Activated B cell treated with CpG ODN at 0.5 μM for 24 hours (primary cell): ENCODE results near the gene GAREM1. TPM values are rescaled to one million over a fixed set of nuclear protein-coding genes. Genes with fewer than 3 reads are reported as not detected.
"Not testable (repeated sequence)": the region's sequence is repeated elsewhere in the genome, so short reads cannot be mapped to it uniquely, and the experiment has no call there.

Experiments
- ATAC-seq: fragments of 200-7000 bp; cut with Tn5 transposase; one replicate; pipeline ENCODE4 v1.10.0; 2021; ENCODE audit warnings: low read depth, mild to moderate bottlenecking, moderate library complexity
- CTCF ChIA-PET: fragments of 350-600 bp; sonication (Branson Sonifier 250); formaldehyde crosslinking; loops from one replicate; lab custom pipeline; 2021; ENCODE audit warnings: antibody characterized with exemption; lab: Charles Lee
- POLR2A ChIA-PET: fragments of 350-600 bp; sonication (Branson Sonifier 250); formaldehyde crosslinking; loops from one replicate; lab custom pipeline; 2021; ENCODE audit warnings: antibody characterized with exemption; lab: Charles Lee
- DNase-seq: peaks from one replicate; pipeline ENCODE4 v3.0.0; 2022
- H3K27ac Mint-ChIP-seq: one replicate; pipeline ENCODE4 v1.8.0; 2020; ENCODE audit warnings: mixed read lengths
- H3K27me3 Mint-ChIP-seq: one replicate; pipeline ENCODE4 v1.8.0; 2021; ENCODE audit warnings: mixed read lengths
- H3K36me3 Mint-ChIP-seq: one replicate; pipeline ENCODE4 v1.8.0; 2021; ENCODE audit warnings: low read depth, mixed read lengths
- H3K4me1 Mint-ChIP-seq: one replicate; pipeline ENCODE4 v1.8.0; 2021; ENCODE audit warnings: mixed read lengths
- H3K4me3 Mint-ChIP-seq: one replicate; pipeline ENCODE4 v1.8.0; 2020; ENCODE audit warnings: mild to moderate bottlenecking, mixed read lengths
- H3K9me3 Mint-ChIP-seq: one replicate; pipeline ENCODE4 v1.8.0; 2020; ENCODE audit warnings: mixed read lengths
- intact Hi-C: fragments of 100-400 bp; cut with micrococcal nuclease; formaldehyde crosslinking; loops from one replicate; pipeline ENCODE4 v1.15.1; 2024
- total RNA-seq: library from RNA; stranded (reverse); gene quantifications from 2 replicates; pipeline ENCODE4 v1.2.3, GENCODE V29; 2022
- TF ChIP-seq, protein P1 (sequence below): fragments of 200-600 bp; IDR thresholded peaks from one replicate; pipeline ENCODE4 v1.8.0; 2022; ENCODE audit warnings: antibody characterized with exemption, mild to moderate bottlenecking

GAREM1 gene
- total RNA-seq, 1 donor from 2014 or later: not detected

DNA sequence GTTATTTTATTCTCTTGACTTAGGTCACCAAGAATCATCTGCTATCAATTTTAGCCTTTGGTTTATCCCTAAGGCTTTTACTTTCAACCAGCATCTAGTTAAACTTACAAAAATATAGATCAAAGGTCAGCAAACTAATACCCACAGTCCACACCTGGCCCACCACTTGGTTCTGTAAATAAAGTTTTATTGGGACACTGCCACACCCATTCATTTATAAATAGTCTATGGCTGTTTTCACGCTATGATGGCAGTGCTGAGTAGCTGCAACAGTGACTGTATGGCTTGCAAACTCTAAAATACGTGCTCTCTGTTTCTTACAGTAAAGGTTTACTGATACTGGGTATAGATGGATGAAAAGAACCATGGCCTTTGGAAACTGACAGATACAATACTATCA, 173.8 kb downstream of the GAREM1 start:
- no peak overlapping the region for H3K4me3 Mint-ChIP-seq
- peaks cover 6% of the 10 kb centered on the region for H3K27me3 Mint-ChIP-seq
- H3K36me3 Mint-ChIP-seq: no peaks in the 10 kb centered on the region
- POLR2A ChIA-PET: no interaction called here
- TF ChIP-seq, protein P1, sequence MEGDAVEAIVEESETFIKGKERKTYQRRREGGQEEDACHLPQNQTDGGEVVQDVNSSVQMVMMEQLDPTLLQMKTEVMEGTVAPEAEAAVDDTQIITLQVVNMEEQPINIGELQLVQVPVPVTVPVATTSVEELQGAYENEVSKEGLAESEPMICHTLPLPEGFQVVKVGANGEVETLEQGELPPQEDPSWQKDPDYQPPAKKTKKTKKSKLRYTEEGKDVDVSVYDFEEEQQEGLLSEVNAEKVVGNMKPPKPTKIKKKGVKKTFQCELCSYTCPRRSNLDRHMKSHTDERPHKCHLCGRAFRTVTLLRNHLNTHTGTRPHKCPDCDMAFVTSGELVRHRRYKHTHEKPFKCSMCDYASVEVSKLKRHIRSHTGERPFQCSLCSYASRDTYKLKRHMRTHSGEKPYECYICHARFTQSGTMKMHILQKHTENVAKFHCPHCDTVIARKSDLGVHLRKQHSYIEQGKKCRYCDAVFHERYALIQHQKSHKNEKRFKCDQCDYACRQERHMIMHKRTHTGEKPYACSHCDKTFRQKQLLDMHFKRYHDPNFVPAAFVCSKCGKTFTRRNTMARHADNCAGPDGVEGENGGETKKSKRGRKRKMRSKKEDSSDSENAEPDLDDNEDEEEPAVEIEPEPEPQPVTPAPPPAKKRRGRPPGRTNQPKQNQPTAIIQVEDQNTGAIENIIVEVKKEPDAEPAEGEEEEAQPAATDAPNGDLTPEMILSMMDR: no peak
- intact Hi-C loops: no loop called here
- no peaks in the 10 kb centered on the region for H3K9me3 Mint-ChIP-seq
- H3K27ac Mint-ChIP-seq: no peak overlapping the region
- no peak for ATAC-seq
- CTCF ChIA-PET: no interaction called here
- DNase-seq: no peak
- H3K4me1 Mint-ChIP-seq: no peaks in the 10 kb centered on the region

DNA sequence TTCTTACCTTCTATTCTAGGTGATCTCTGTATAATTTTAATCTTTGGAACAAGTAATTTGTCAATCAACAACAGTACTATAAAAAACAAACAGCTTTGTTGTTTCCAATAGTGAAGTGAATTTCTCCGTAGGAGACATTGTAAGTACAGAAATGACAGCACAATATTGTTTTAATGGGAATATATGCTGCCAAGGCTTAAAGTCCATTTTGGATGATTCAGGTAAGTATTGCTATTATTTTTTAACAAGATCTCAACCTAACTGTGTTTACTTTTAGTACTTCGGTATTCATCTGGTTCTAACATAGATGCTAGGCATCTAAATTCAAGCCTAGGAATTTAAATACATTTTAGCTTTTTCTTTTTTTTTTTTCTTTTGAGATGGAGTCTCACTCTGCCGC, 175.1 kb downstream of the GAREM1 start:
- CTCF ChIA-PET: no interaction called here
- Mint-ChIP-seq H3K4me1 (no peaks in the 10 kb centered on the region), H3K36me3 (no peaks in the 10 kb centered on the region), H3K9me3 (peaks cover 3% of the 10 kb centered on the region), H3K4me3 (no peak overlapping the region), H3K27ac (no peak overlapping the region), H3K27me3 (peaks cover 9% of the 10 kb centered on the region)
- POLR2A ChIA-PET: no interaction called here
- DNase-seq: no peak
- TF ChIP-seq, protein P1: no peak
- intact Hi-C loops: no loop called here
- ATAC-seq: no peak

DNA sequence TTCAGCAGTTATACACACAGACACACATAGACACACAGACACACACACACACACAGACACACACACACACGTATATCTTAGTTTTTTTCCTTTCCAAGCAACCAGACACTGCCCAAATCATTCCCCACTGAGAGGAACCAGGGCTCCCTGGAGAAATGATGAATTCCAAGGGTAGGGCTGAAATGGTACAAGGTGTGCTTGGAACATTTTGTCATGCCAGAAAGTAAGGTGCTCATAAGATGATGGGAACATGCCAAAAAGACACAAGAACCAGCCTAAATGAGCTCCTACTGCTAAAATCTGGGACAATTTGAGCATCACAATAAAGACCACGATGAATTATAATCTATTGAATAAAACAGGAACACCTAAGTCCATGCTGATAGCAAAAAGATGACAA, 177.6 kb downstream of the GAREM1 start:
- H3K4me1 Mint-ChIP-seq: no peaks in the 10 kb centered on the region
- TF ChIP-seq, protein P1: no peak
- no peaks in the 10 kb centered on the region for H3K36me3 Mint-ChIP-seq
- intact Hi-C loops: no loop called here
- peaks cover 3% of the 10 kb centered on the region for H3K9me3 Mint-ChIP-seq
- ATAC-seq: no peak
- H3K4me3 Mint-ChIP-seq: no peak overlapping the region
- ChIA-PET CTCF (interaction anchor here (0.7 kb wide), 1 partner anchor 1606 kb away, joined by 3 read pairs; no protein-coding TSS in a partner anchor), POLR2A (no interaction called here)
- DNase-seq: no peak
- no peak overlapping the region for H3K27ac Mint-ChIP-seq
- H3K27me3 Mint-ChIP-seq: peaks cover 6% of the 10 kb centered on the region

DNA sequence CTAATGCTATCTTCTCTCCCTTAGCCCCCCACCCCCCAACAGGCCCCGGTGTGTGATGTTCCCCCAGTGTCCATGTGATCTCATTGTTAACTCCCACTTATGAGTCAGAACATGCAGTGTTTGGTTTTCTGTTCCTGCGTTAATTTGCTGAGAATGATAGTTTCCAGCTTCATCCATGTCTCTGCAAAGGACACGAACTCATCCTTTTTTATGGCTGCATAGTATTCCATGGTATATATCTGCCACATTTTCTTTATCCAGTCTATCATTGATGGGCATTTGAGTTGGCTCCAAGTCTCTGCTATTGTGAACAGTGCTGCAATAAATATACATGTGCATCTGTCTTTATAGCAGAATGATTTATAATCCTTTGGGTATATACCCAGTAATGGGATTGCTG, 179.1 kb downstream of the GAREM1 start:
- CTCF ChIA-PET, DNase-seq, H3K4me3 Mint-ChIP-seq, intact Hi-C loops, H3K36me3 Mint-ChIP-seq, POLR2A ChIA-PET, H3K9me3 Mint-ChIP-seq, H3K27ac Mint-ChIP-seq, H3K27me3 Mint-ChIP-seq, H3K4me1 Mint-ChIP-seq, ATAC-seq: not testable (repeated sequence)

DNA sequence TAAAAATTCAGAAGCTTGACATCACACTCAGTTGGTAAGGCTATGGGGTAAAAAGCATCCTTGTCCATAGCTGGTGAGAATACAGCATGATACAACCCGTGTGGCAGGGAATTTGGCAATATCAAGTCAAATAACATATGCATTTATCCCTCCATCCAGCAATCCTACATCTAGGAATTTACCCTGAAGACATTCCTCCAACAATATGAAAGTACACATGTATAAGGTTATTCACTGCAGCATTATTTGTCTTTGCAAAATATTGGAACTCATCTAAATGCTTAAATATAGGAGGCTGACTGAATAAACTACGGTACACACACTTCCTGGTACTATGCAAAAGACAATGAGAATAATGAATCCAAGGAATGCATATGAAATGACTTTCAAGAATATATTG, 179.9 kb downstream of the GAREM1 start:
- H3K4me3 Mint-ChIP-seq: no peak overlapping the region
- no peak for ATAC-seq
- intact Hi-C loops: no loop called here
- no peak for DNase-seq
- H3K27ac Mint-ChIP-seq: no peak overlapping the region
- TF ChIP-seq, protein P1: no peak
- peaks cover 3% of the 10 kb centered on the region for H3K9me3 Mint-ChIP-seq
- ChIA-PET CTCF (no interaction called here), POLR2A (no interaction called here)
- H3K27me3 Mint-ChIP-seq: peaks cover 6% of the 10 kb centered on the region
- H3K36me3 Mint-ChIP-seq: no peaks in the 10 kb centered on the region
- H3K4me1 Mint-ChIP-seq: no peaks in the 10 kb centered on the region
